Suppressor macrophage treated with lipopolysaccharide for 4 hours (primary cell): ENCODE results near the gene CLEC10A.
A peak's percentile ranks its signal among the peaks of the same experiment; 100 is the strongest.
"Not testable (repeated sequence)": the region's sequence is repeated elsewhere in the genome, so short reads cannot be mapped to it uniquely, and the experiment has no call there.

ENCODE experiments used
- DNase-seq: peaks from one replicate; pipeline ENCODE4 v3.0.0-alpha.2; 2020

CLEC10A gene

DNA sequence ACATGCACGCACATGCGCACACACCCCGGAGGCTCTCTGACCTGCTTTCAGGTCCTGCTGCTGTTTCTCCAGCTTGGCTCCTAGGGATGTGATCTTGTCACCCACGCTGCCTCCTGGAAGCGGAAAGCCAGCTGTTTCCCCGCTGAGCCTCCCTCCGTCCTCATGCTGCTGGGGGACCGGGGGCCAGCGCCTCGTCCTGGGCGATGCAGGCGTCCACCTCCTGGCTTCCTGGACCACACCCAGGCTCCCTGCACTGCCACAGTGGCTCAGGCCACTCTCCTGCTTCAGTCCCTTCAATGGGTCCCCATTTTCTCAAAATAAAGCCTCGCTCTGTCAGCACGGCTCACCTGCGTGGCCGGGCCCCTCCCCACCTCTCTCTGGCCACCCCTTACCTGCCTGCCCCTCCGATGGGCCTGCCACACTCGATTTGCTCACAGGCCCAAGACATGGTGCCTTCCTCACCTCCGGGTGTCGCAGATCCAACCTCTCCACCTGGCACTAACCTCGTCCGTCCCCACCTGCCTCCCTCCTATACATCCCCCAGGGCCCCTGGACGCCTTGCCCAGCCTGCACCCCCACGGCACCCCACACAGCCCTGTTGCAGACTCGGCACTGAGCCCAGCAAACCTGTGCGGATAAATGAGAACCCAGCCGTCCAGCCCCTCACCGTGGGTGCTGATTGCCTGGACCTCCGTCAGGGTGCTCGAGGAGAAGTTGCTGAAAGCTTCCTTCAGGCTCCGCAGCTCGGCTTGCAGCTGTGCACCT lies 27.9 kb upstream of the CLEC10A start:
- DNase-seq: no peak

GRCh38 chr17:7107012-7107754 lies 27.1 kb upstream of the CLEC10A start:
- DNase-seq: no peak

- no peak for DNase-seq
Observed at GRCh38 chr17:7102421-7102820, 22.4 kb upstream of the CLEC10A start.

DNA sequence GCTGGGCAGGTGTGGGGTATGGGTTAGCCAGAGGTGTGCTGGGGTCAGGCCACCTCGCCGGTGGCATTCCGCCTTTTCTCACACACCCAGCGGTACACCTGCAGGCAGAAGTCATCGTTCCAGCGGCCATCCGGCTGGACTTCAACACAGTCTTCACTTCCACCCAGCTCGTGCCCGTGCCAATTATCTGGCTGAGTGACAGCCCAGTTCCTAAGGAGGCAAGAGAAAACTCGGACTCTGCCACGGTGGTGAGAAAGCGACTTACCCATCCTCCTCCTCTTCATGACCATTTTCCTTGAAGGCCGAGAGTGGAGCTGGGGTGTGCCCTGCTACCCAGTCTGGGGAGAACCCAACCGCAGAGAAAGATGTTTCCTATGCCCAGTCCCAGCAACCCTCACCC lies 21.5 kb upstream of the CLEC10A start:
- no peak for DNase-seq

GRCh38 chr17:7100641-7101379 lies 20.8 kb upstream of the CLEC10A start:
- not testable (repeated sequence) for DNase-seq

DNA sequence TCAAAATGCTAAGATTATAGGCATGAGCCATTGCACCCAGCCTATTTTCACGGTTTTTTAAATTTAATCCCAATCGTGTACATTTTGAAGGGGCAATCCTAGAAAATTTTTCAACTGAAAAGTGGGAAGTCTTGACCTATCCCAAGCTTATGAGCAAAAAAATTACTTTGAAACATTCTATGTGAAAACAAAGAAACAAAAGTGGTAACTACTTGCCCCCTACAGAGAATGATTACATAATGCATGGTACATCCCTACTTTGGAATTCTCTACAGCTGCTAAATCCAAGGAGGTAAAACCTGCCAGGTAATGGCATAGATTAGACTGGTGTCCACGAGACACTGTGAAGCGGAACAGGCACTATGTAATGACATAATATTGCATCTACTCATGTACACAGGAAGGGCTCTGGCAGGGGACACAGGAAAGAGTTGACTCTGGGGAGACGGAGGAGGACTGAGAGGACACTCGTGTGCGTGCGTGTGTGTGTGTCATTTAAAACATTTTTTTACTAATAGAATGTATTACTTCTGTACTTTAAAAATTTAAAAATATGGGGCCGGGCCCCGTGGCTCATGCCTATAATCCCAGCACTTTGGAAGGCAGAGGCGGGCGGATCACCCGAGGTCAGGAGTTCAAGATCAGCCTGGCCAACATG lies 18.9 kb upstream of the CLEC10A start:
- DNase-seq: peak; percentile 33

DNA sequence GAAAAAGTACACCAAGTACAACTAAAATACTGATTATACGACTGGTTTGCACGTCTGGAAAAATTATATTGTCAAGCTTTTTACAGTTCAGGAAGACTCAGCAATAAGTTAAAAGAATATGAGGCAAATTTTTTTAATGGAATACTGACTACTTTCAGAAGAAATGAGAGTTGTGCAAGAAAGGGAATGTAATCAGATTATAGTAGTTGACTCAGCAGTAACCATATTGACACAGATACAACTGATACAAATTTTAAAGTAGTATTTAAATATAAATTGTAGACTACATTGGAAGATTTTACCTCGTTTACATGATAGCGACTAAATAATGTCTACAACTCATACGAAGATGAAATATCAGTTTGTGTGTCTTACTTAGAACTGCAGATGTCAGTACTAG lies 17.9 kb upstream of the CLEC10A start:
- DNase-seq: peak; percentile 38

GRCh38 chr17:7095625-7096024 lies 15.6 kb upstream of the CLEC10A start:
- DNase-seq: peak; percentile 90

DNA sequence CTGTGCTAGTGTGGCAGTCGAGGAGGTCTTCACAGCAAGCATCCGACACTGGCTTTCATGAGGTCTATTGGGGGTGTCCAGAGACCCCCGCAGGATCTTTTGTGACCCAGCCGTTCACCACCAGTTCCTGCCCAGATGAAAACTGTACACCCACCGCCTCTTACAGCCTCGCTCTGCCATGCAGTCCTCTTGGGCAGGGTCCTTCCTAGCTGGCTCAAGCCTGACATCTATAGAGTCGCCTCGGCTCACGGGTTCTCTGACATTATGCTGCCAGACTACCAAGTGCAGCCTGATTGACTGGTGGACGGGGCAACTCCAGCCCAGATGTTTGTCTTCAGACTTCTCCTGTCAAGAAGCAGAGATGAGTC lies 14.6 kb upstream of the CLEC10A start:
- no peak for DNase-seq

- DNase-seq: peak; percentile 40
Observed at GRCh38 chr17:7091311-7092005, 11.4 kb upstream of the CLEC10A start.

DNA sequence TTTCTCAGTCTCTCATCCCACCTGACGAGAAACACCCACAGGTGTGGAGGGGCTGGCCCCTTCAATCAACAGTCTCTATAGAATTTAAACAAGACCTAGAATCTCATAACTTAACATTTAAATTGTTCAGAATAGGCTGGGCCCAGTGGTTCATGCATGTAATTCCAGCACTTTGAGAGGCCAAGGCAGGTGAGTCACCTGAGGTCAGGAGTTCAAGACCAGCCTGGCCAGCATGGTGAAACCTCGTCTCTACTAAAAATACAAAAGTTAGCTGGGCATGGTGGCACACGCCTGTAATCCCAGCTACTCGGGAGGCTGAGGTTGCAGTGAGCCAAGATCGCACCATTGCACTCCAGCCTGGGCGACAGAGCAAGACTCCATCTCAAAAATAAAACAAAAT lies 9.5 kb upstream of the CLEC10A start:
- DNase-seq: not testable (repeated sequence)

DNA sequence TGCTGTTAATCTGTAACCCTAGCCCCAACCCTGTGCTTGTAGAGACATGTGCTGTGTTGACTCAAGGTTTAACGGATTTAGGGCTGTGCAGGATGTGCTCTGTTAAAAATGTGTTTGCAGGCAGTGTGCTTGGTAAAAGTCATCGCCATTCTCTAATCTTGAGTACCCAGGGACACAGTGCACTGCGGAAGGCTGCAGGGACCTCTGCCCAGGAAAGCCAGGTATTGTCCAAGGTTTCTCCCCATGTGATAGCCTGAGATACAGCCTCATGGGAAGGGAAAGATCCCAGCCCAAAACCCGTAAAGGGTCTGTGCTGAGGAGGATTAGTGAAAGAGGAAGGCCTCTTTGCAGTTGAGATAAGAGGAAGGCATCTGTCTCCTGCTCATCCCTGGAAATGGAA lies 8.4 kb upstream of the CLEC10A start:
- not testable (repeated sequence) for DNase-seq

DNA sequence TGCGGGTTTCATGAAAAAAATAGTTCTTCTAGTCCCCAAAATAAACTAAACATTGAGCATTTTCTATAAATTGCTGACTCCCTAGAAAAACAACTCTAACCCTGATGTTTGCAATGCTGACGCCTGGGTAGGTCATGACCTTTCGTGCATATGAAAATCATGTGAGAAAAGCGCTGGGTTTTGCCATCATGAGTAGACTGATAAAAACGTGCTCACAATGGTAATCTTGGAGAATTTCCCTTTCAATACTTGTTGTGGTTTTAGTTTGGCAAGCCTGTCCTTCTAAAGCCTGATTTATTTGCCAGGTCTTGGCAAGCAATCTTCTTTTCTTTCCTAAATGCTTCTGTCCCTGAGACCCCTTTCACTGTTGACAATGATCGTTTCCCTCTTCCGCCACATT lies 4.0 kb upstream of the CLEC10A start:
- peak; percentile 66 for DNase-seq

- peak; percentile 56 for DNase-seq
Observed at GRCh38 chr17:7083592-7083991, 3.5 kb upstream of the CLEC10A start.

DNA sequence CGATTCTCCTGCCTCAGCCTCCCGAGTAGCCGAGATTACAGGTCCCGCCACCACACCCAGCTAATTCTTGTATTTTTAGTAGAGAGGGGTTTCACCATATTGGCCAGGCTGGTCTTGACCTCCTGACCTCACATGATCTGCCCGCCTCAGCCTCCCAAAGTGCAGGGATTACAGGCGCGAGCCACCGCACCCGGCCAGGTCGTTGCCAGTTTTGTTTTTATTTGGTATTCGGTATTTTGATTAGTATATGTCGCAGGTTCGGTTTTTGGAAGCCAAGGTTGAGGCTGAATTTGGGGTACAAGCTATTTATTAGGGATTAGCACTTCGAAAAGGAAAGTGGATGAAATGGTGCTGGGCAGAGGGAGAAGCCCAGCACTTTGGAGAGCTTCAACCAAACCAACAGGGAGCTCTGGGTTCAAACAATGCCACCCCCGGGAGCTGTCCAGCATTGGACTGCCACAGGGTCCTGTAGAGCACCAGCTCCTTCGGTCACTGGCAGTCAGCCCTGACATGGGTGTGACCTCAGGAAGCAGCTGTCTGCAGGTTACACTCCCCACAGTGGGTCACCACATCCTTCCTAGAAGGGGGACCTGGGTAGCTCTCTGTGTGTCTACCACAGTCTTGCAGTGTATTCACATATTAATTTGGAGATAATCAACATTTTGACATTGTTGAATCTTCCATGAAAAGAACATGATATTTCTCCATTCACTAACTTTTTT lies 1.5 kb upstream of the CLEC10A start:
- DNase-seq: no peak

DNA sequence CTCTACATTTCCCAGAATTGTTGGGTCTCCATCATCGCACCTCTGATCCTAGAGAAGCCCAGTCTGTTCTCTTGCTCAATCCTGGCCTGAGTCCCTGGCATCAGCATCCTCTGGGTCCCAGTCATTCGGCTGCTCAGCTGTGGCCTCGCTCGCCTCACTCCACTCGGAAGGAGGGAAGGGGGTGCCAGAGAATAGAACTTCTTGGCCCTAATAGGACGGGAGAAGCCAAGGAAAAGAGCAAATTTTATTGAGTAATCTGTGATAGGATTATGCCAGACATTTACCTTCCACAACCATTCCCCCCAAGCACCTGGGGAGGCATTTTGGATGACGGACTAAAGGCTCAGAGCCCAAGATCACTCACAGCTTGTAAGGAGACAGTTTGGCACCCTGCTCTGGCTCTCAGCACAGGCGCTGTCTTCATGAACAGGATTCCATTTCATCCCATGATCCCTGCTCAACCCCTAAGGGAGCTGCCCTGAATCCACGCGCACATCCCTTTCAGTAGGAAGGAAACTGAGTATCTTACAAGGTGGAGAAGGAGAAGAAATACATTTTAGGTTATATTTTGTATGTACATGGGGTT lies 498 bp upstream of the CLEC10A start:
- DNase-seq: no peak

DNA sequence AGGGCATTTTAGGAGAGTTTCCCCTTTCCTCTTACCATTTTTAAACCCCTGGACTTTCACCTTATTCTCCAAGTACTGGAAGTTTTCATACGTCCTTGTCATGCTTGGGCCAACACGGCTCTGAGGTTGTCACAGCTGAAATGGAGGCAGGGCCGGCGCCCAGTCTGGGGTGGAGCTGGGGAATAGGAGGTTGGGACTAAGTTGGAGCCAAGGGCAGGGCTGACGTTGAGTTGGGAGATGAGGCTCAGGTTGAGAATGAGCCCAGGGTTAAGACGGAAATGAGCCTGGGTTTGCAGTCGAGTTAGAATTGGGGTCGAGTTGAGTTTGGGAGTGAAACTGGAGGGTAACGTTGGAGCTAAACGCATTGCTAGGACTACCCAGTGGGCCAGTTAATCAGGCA lies 1.3 kb downstream of the CLEC10A start:
- no peak for DNase-seq

GRCh38 chr17:7077911-7078546 lies 2.0 kb downstream of the CLEC10A start:
- DNase-seq: no peak

GRCh38 chr17:7074931-7075330 lies 5.1 kb downstream of the CLEC10A start:
- no peak for DNase-seq

DNA sequence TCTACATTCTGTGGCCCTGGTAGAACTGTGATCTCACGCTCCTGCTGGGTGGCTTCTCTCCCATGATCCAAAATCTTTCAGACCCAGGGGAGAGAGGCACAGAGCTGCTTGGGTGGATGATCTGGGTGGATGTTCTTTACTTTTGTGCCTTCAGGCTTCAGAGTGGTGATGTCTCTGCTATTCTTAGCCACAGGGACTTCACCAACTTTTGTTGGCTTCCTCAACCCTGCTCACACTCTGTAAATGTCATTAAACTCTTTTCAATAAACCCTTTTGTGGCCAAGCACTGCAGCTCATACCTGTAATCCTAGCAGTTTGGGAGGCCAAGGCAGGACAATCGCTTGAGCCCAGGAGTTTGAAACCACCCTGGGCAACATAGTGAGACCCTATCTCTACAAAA lies 7.6 kb downstream of the CLEC10A start:
- no peak for DNase-seq

- DNase-seq: no peak
Observed at GRCh38 chr17:7070712-7071111, 9.3 kb downstream of the CLEC10A start.
